Natural killer cell (primary cell): Measurements from ENCODE around the gene MKX. TPM values are rescaled to one million over a fixed set of nuclear protein-coding genes. Genes with fewer than 3 reads are reported as not detected.

Experiments used
- ATAC-seq, 3 donors: fragments of 150-1000 bp in 2 of 3; fragments of 200-7000 bp in 1 of 3; cut with Tn5 transposase; 1 replicate in 1 of 3; 2 replicates in 2 of 3; pipeline ENCODE4 v1.10.0; 2021; ENCODE audit warnings: mild to moderate bottlenecking in 2 of 3, moderate library complexity in 2 of 3
- DNase-seq, 2 donors: peaks; one replicate each; pipeline versions ENCODE4 v3.0.0 to v3.0.0-alpha.2; 2013 to 2021; ENCODE audit warnings: mixed read lengths in 1 of 2
- H3K27ac ChIP-seq: one replicate; pipeline ENCODE4 v1.5.1; 2013; ENCODE audit warnings: mild to moderate bottlenecking, low read length
- H3K27me3 ChIP-seq: one replicate; pipeline ENCODE4 v1.6.1; 2013; ENCODE audit warnings: low read length; ENCODE audit not compliant: control insufficient read depth, insufficient read depth
- H3K36me3 ChIP-seq: one replicate; pipeline ENCODE4 v1.6.1; 2013; ENCODE audit warnings: low read length; ENCODE audit not compliant: control insufficient read depth, insufficient read depth
- H3K4me1 ChIP-seq: one replicate; pipeline ENCODE4 v1.6.1; 2013; ENCODE audit warnings: low read length; ENCODE audit not compliant: control insufficient read depth, insufficient read depth
- H3K4me3 ChIP-seq: one replicate; pipeline ENCODE4 v1.5.1; 2013; ENCODE audit warnings: low read length
- H3K9me3 ChIP-seq: one replicate; pipeline ENCODE4 v1.6.1; 2013; ENCODE audit warnings: low read length; ENCODE audit not compliant: control insufficient read depth, insufficient read depth
- H3K27ac Mint-ChIP-seq, 2 donors: one replicate each; pipeline ENCODE4 v1.8.0; 2022; ENCODE audit warnings: mild to moderate bottlenecking in 2 of 2, mixed read lengths in 2 of 2, moderate library complexity in 1 of 2
- H3K27me3 Mint-ChIP-seq, 2 donors: one replicate each; pipeline ENCODE4 v1.8.0; 2022; ENCODE audit warnings: low read depth in 2 of 2, mixed read lengths in 2 of 2
- H3K36me3 Mint-ChIP-seq: one replicate; pipeline ENCODE4 v1.8.0; 2022; ENCODE audit warnings: mixed read lengths
- H3K4me1 Mint-ChIP-seq, 2 donors: one replicate each; pipeline ENCODE4 v1.8.0; 2022; ENCODE audit warnings: mixed read lengths in 2 of 2
- H3K4me3 Mint-ChIP-seq: one replicate; pipeline ENCODE4 v1.8.0; 2022; ENCODE audit warnings: mild to moderate bottlenecking, moderate library complexity, mixed read lengths
- H3K9me3 Mint-ChIP-seq, 2 donors: one replicate each; pipeline ENCODE4 v1.8.0; 2022; ENCODE audit warnings: mixed read lengths in 2 of 2
- WGBS: methylation state at CpG from one replicate; pipeline ENCODE4 v1.1.7; 2013; ENCODE audit warnings: missing lambda C conversion rate; ENCODE audit not compliant: insufficient coverage; 5-methylcytosine and 5-hydroxymethylcytosine counted together
- intact Hi-C: fragments of 100-400 bp; cut with micrococcal nuclease; formaldehyde crosslinking; loops from one replicate; pipeline ENCODE4 v1.14.2; 2022
- total RNA-seq, 4 donors: library from RNA; stranded (reverse); fragments of 120-200 nt in 1 of 4; gene quantifications; one replicate each; pipeline versions ENCODE4 v1.2.3 to v1.2.4, GENCODE V29; 2013 to 2022
- TF ChIP-seq, protein P1 (sequence below): fragments of 200-600 bp; IDR thresholded peaks from one replicate; pipeline ENCODE4 v1.8.0; 2022; ENCODE audit warnings: antibody characterized with exemption

Gene MKX
- total RNA-seq, 3 donors from 2014 or later (not counting 1 experiment from before 2014, with no cell fraction given): not detected

DNA sequence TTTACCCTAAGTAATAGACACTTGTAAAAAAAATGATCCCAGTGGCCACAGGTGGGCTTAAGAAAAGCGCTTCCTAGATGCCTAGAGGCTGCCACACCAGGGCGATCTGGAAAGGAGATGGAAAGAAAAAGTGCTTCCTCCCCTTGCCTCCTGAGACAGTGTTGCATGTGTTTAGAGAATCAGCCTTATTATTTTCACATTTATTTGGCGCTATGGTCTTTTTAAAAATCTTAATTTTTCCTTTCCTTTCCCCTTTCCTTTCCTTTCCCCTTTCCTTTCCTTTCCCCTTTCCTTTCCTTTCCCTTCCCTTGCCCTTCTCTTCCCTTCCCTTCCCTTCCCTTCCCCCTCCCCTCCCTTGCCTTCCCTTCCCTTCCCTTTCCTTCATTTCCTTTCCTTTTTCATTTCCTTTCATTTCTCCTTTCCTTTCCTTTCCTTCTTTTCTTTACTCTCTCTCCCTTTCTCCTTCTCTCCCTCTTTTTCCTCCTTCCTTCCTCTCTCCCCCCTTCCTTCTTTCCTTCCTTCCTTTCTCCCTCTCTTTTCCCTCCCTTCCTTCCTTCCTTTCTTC lies 7.1 kb upstream of the MKX start:
- WGBS: 78% methylated on average over 3 of the region's 3 CpGs
- intact Hi-C loops: no loop called here
- H3K9me3 ChIP-seq: no peaks in the 10 kb centered on the region
- H3K4me3 ChIP-seq: no peak overlapping the region
- H3K27me3 ChIP-seq: peaks cover 22% of the 10 kb centered on the region
- H3K27ac Mint-ChIP-seq: no peak overlapping the region
- ATAC-seq (no peak), DNase-seq (no peak)
- TF ChIP-seq, protein P1, sequence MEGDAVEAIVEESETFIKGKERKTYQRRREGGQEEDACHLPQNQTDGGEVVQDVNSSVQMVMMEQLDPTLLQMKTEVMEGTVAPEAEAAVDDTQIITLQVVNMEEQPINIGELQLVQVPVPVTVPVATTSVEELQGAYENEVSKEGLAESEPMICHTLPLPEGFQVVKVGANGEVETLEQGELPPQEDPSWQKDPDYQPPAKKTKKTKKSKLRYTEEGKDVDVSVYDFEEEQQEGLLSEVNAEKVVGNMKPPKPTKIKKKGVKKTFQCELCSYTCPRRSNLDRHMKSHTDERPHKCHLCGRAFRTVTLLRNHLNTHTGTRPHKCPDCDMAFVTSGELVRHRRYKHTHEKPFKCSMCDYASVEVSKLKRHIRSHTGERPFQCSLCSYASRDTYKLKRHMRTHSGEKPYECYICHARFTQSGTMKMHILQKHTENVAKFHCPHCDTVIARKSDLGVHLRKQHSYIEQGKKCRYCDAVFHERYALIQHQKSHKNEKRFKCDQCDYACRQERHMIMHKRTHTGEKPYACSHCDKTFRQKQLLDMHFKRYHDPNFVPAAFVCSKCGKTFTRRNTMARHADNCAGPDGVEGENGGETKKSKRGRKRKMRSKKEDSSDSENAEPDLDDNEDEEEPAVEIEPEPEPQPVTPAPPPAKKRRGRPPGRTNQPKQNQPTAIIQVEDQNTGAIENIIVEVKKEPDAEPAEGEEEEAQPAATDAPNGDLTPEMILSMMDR: no peak
- no peaks in the 10 kb centered on the region for H3K36me3 Mint-ChIP-seq
- H3K27me3 Mint-ChIP-seq: peaks cover 36 to 47% of the 10 kb centered on the region in 2 donors
- H3K4me1 Mint-ChIP-seq: no peaks in the 10 kb centered on the region
- no peak overlapping the region for H3K4me3 Mint-ChIP-seq
- H3K36me3 ChIP-seq: no peaks in the 10 kb centered on the region
- no peak overlapping the region for H3K27ac ChIP-seq
- no peaks in the 10 kb centered on the region for H3K9me3 Mint-ChIP-seq
- no peaks in the 10 kb centered on the region for H3K4me1 ChIP-seq

DNA sequence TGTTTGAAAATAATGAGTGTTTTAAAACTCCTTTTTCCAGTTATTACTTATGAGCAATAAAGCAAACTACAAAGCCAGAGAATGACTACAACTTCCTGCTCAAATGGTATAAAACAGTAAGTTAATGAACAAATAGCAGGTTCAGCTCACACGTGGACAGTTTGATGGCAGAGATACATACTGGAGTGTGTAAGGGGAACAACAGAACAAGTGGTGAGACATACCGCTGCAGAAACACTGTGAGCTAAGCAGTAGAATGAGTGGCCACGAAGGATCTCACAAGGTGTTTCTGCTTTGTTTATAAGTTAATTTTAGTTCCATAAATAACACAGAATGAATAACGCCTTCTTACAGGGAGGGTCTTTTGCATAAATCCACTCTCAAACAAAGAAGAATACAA lies 3.0 kb upstream of the MKX start:
- H3K36me3 ChIP-seq: no peaks in the 10 kb centered on the region
- no peaks in the 10 kb centered on the region for H3K36me3 Mint-ChIP-seq
- H3K27me3 Mint-ChIP-seq: peaks cover 67 to 79% of the 10 kb centered on the region in 2 donors
- intact Hi-C loops: no loop called here
- H3K4me1 ChIP-seq: peaks cover 28% of the 10 kb centered on the region
- DNase-seq: no peak
- H3K9me3 ChIP-seq: no peaks in the 10 kb centered on the region
- no peaks in the 10 kb centered on the region for H3K9me3 Mint-ChIP-seq
- no peak for ATAC-seq
- H3K4me1 Mint-ChIP-seq: peaks cover 17% of the 10 kb centered on the region in 2 donors
- no peak overlapping the region for H3K4me3 Mint-ChIP-seq
- H3K27ac ChIP-seq: no peak overlapping the region
- 30% methylated on average over 4 of the region's 4 CpGs for WGBS
- H3K27ac Mint-ChIP-seq: no peak overlapping the region
- TF ChIP-seq, protein P1: no peak
- H3K4me3 ChIP-seq: no peak overlapping the region
- peaks cover 45% of the 10 kb centered on the region for H3K27me3 ChIP-seq

DNA sequence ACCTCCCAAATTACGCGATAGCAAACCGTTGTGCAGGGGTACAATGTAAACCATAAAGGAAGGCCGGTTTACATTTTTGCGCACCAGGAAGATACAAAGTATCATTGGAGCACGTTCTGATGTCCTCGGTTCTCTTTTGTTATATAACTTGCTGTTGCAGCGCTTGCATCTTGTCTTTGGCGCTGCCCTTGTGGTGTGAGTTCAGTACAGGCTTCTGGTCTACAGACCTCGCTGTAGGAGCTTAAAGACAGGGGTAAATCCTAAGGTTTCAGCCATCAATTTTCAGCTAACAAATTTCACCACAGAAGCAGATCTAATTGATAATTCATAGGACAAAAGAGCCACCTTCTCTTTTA lies 1.5 kb upstream of the MKX start:
- DNase-seq (peak in 1 of 2 donors; percentile 24), ATAC-seq (no peak)
- no peak overlapping the region for H3K27ac ChIP-seq
- H3K36me3 ChIP-seq: no peaks in the 10 kb centered on the region
- Mint-ChIP-seq H3K9me3 (no peaks in the 10 kb centered on the region), H3K27ac (no peak overlapping the region), H3K27me3 (peaks cover 59 to 75% of the 10 kb centered on the region in 2 donors), H3K4me3 (peak overlapping the region; percentile 33), H3K36me3 (no peaks in the 10 kb centered on the region), H3K4me1 (peaks cover 19 to 21% of the 10 kb centered on the region in 2 donors)
- TF ChIP-seq, protein P1: no peak
- peaks cover 38% of the 10 kb centered on the region for H3K4me1 ChIP-seq
- no peaks in the 10 kb centered on the region for H3K9me3 ChIP-seq
- H3K27me3 ChIP-seq: peaks cover 50% of the 10 kb centered on the region
- H3K4me3 ChIP-seq: no peak overlapping the region
- WGBS: 18% methylated on average over 9 of the region's 10 CpGs
- intact Hi-C loops: no loop called here
